Esophagus squamous epithelium (tissue), 4 donors: ENCODE measurements around the gene ANKRD34A.

ENCODE experiments used
- CTCF ChIP-seq, 6 experiments: fragments of 450-650 bp in 4 of 6; fragments of 200-600 bp in 2 of 6; sonication (generic) in 2 of 6; IDR thresholded peaks; one replicate each; pipeline ENCODE4 v1.5.1; 2016 to 2019; ENCODE audit warnings: antibody characterized with exemption in 6 of 6, mild to moderate bottlenecking in 4 of 6, moderate library complexity in 4 of 6
- POLR2A ChIP-seq, 4 donors: fragments of 450-650 bp; IDR thresholded peaks; one replicate each; pipeline ENCODE4 v1.6.1; 2017; ENCODE audit warnings: antibody characterized with exemption in 4 of 4, mild to moderate bottlenecking in 4 of 4, moderate library complexity in 3 of 4

- TF ChIP-seq POLR2A (IDR thresholded peaks at IDR 0.05) (no peak), CTCF (IDR thresholded peaks at IDR 0.05) (peak; percentile 72 to 94 (median 93))
These were observed 13.4 kb upstream of the ANKRD34A start for GRCh38 chr1:145977486-145978470.
